RCC 7860 (cell line): Measurements from ENCODE around the gene APLP2.
A peak's percentile ranks its signal among the peaks of the same experiment; 100 is the strongest.
"Not testable (repeated sequence)": the region's sequence is repeated elsewhere in the genome, so short reads cannot be mapped to it uniquely, and the experiment has no call there.

Source experiments
- DNase-seq: peaks from one replicate; pipeline ENCODE4 v3.0.0-alpha.2; 2015; ENCODE audit warnings: low spot score
- FAIRE-seq: peaks from 2 replicates; lab custom pipeline; 2012; peaks lifted over from hg19 to GRCh38; lab: Jason Lieb, UNC

Gene APLP2

DNA sequence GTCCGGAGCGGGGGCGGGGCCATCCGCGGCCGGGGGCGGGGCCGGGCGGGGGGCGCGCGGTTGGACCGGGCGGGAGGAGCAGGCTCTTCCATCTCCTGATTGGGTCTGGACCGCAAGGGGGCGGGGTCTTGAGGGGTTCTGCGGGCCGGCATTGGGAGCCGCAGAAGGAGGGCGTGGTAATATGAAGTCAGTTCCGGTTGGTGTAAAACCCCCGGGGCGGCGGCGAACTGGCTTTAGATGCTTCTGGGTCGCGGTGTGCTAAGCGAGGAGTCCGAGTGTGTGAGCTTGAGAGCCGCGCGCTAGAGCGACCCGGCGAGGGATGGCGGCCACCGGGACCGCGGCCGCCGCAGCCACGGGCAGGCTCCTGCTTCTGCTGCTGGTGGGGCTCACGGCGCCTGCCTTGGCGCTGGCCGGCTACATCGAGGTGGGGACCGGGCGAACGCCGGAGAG lies at the start of gene APLP2:
Gene APLP2 (plus strand): TSS at position 236 of the 450 bp plus-strand sequence. CDS start 84 bp downstream, at position 320.
- no peak for FAIRE-seq
- peak; percentile 92 for DNase-seq

DNA sequence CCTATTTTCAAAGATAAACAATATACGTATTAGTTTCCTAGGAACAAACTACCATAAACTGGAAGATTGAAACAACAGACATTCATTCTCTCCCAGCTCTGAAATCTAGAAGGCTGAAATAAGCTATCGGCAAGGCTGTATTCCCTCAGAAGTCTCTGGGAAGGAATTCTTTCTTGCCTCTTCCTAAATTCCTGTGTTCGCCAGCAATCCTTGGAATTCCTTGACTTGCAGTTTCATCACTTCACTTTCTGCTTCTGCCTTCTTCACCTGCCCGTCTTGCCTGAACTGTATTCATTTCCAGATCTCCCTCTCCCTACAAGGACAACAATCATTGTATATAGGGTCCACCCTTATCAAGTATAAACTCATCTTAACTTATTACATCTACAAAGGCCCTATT lies 49.4 kb upstream of the APLP2 start:
- FAIRE-seq (no peak), DNase-seq (no peak)

DNA sequence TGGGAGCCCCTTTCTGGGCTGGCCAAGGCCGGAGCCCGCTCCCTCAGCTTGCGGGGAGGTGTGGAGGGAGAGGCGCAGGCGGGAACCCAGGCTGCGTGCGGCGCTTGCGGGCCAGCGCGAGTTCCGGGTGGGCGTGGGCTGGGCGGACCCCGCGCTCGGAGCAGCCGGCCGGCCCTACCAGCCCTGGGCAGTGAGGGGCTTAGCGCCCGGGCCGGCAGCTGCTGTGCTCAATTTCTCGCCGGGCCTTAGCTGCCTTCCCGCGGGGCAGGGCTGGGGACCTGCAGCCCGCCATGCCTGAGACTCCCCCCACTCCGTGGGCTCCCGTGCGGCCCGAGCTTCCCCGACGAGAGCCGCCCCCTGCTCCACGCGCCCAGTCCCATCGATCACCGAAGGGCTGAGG lies 48.1 kb upstream of the APLP2 start:
- FAIRE-seq, DNase-seq: not testable (repeated sequence)

GRCh38 chr11:130022799-130023198 lies 46.9 kb upstream of the APLP2 start:
- DNase-seq: peak; percentile 75

DNA sequence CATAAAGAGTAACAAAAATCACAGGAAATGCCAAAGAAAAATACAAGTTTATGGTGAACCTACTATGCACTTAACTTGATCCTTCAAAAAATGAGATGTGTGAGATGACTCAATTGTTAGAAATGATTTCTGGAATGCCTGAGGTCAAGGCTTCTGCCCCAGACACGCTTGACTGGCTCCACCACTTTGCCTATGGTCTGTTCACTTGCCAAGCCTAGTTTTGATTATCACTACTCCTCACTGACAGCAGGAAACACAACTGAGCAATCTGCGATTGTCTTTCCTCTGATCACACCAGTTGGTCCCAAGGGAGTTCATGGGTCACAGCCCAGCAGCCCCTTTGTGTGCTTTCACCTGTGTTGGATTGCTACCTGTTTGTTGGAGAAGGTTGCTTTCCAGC lies 46.5 kb upstream of the APLP2 start:
- peak; percentile 90 for DNase-seq
- peak; percentile 97 for FAIRE-seq

More at GRCh38 chr11:130022799-130023198, 46.9 kb upstream of the APLP2 start:
- no peak for FAIRE-seq

- FAIRE-seq (no peak), DNase-seq (no peak)
Measured at GRCh38 chr11:130024361-130024760, 45.3 kb upstream of the APLP2 start.

- no peak for DNase-seq
- FAIRE-seq: no peak
Measured at GRCh38 chr11:130025371-130025770, 44.3 kb upstream of the APLP2 start.

DNA sequence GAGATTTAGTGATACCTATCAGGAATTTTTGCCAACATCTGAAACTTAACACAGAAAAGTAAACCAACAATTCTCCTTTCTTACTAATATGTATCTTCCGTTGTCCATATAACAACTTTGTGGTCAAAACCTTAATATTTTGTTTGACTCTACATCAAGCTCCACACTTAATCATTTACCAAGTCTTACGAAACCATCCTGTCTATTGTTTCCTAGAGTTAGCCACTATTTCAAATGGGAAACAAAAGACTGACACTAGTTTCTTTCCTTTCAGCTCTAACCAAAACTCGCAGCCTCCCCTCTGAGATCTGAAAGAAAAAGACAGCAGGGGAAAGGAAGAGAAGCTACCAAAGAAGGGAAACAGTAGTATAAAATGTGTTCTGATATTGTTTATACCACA lies 40.6 kb upstream of the APLP2 start:
- DNase-seq (peak; percentile 39), FAIRE-seq (peak; percentile 89)

DNA sequence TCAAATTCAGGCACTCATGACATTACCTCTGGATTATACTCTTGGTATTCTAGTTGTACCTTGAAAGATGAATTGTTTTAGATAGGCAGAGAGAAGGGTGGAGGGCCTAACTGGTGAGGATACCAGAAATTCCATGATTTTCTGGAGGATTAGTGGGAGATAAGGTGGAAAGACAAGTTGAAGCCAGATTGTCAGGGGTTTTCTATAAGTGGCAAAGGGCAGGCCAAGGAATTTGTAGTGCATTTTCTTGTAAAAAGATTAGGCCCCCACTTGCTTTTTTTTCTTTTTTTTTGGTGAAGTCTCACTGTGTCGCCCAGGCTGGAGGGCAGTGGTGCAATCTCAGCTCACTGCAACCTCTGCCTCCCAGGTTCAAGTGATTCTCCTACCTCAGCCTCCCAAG lies 38.6 kb upstream of the APLP2 start:
- FAIRE-seq (no peak), DNase-seq (no peak)

- DNase-seq (no peak), FAIRE-seq (no peak)
Measured at GRCh38 chr11:130031945-130032344, 37.7 kb upstream of the APLP2 start.

- no peak for DNase-seq
- FAIRE-seq: no peak
Measured at GRCh38 chr11:130032931-130033330, 36.8 kb upstream of the APLP2 start.

DNA sequence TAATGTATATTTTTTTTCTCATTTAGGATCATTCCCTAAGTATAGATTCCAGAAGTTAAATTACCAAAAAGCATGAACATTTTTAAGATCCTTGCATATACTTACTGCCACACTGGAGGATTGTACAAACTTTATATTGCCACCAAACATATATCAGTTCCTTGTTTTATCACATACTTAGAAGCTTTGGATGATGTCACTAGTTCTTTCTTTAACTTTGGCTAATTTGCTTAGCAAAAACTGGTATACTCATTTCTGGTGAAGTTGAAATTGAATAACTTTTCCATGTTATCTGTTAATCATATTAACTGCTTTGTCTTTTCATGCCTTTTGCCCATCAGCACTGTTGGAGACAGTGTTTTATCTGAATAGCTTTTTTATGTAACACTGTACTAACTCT lies 35.5 kb upstream of the APLP2 start:
- DNase-seq: no peak
- no peak for FAIRE-seq

GRCh38 chr11:130037058-130037457 lies 32.6 kb upstream of the APLP2 start:
- peak; percentile 89 for FAIRE-seq
- DNase-seq: peak; percentile 91

DNA sequence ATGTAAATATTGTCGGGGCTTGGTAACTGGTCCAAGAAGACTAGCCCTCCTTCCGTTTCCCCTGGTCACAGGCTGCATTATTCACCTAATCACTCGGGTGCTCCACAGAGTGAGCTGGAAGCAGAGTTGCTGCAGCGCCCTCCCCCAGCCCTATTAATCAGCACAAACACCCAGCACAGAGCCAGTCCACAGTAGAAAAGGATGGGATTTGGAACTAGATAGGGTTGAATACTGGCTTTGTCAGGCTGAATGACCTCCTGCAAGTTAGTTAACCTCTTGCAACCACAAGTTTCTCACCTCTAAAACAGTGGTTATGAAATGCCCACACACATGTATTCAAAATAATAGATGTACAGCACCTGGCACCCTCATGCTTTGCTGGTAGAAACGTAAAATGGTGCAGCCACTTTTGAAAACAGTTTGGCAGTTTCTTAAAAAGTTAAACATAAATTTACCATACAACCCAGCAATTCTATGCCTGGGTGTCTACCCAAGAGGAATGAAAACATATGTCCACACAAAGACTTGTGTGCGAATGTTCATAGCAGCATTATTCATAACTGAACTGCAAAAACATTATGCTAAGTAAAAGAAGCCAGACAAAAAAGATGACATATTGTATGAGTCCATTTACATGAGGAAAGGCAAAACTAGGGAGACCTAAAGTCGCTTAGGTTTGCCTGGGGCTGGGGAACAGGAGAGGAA lies 31.7 kb upstream of the APLP2 start:
- peak; percentile 57 for FAIRE-seq

GRCh38 chr11:130040281-130040940 lies 29.3 kb upstream of the APLP2 start:
- FAIRE-seq: no peak

More for the DNA sequence above, 31.7 kb upstream of the APLP2 start:
- peak; percentile 60 for DNase-seq

DNA sequence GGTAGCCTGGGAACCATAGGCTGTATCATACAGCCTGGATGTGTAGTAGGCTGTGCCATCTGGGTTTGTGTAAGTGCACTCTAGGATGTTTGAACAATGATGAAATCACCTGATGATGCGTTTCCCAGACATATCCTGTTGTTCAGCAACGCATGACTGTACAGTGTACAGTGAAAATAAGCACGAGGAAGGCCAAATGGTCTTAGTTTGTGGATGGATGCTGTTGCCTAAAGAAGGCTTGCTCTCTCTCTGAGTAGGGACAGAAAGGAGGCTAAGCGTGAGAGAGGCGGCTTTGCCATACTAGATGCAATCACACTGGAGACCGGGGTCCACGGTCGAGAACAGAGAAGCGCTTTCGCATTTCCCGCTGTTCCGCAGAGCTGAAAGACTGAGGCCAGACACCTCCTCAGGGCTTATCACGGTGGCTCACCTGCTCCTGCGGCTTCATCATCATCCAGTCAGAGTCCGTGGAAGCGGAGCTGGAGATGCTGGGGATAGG lies 27.6 kb upstream of the APLP2 start:
- DNase-seq (peak; percentile 85), FAIRE-seq (peak; percentile 59)

More at GRCh38 chr11:130040281-130040940, 29.3 kb upstream of the APLP2 start:
- no peak for DNase-seq

- FAIRE-seq: no peak
Measured at GRCh38 chr11:130043575-130043974, 26.1 kb upstream of the APLP2 start.

DNA sequence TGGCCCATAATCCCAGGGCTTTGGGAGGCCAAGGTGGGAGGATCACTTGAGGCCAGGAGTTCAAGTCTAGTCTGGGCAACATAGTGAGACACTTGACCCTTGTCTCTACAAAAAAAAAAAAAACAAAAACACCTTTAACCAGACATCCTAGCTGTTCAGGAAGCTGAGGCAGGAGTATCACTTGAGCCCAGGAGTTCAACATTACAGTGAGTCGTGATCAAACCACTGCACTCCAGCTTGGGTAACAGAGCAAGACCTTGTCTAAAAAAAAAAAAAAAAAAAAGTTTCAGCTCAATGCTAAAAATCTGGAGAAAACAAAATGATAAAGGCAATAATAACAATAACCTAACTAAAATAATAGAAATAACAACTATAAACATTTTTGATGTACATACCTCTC lies 22.6 kb upstream of the APLP2 start:
- FAIRE-seq (no peak), DNase-seq (no peak)

More at GRCh38 chr11:130043575-130043974, 26.1 kb upstream of the APLP2 start:
- DNase-seq: no peak

DNA sequence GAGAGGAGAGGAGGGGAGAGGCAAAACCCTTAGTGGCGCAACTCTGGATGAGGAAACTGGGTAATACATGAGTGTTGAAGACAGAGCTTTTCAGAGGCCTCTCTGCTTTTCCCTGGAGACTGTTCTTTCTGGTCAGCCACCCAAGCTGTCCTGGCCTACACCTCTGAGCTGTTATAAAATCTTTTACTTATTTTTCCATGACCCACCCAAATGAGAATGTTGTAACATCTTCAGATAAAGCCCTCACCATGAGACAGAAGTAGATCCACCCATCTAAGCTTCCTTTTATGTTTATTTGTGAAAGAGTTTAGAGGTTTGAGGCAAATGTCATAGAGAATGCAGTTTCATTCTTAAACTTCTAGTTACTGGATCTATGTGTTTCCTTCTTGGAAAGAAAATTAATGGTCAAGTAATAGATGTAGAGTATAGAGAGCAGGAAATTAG lies 20.3 kb upstream of the APLP2 start:
- FAIRE-seq: no peak

DNA sequence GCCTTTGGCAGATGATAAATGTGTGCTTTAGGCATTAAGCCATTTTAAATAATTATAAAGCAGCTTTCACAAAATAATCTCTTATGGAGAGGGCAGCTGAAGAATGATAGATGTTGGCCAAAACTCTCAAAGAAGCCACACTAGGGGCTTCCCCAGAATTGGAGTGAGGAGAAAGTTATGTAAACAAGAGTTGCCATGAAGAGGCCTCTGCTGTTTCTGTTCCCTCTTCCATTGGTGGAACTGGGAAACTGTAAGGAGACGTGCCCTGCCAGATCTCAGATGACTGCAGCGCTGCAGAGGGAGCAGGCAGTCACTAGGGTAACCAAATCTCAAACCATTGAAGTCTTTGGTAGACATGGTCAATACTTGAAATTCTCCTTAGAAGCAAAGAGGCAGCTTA lies 19.4 kb upstream of the APLP2 start:
- no peak for FAIRE-seq
- DNase-seq: no peak

More for the DNA sequence above, 20.3 kb upstream of the APLP2 start:
- no peak for DNase-seq

DNA sequence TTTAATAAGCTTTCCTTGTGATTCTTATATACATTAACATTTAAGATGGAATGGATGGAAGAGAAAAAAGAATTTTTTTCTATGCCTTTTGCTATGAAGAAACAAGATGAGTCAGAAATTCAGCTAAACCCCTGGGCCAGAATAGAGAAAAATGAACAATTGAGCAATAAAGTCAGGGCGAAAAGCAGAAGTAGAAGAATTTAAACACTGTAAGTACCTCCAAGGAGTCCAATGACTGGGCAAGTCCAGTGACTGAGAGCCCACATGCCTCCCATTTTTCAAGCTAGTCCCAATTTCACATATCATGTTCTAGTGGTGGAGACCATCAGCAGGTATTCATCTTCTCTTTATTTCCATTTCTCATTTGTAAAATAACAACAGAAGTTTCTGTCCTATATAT lies 18.6 kb upstream of the APLP2 start:
- FAIRE-seq (no peak), DNase-seq (no peak)

DNA sequence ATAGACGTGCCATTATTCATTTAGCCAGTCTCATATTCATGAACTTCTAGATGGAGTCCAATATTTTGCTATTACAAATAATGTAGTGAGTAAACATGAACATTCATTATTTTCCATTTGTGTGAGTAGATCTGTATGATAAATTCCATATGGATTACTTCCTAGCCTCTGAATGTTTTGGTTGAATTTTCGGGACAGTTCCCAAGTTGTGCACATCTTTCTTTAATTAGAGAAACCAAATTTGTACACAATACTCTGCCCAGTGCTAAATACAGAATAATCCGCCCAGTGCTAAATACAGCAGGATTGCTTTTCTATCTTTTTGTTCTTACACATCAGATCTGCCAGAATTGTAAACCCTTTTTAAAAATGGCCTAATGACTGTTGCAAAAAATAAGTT lies 17.1 kb upstream of the APLP2 start:
- FAIRE-seq: no peak
- DNase-seq: no peak
